ENCODE measurements around the gene HOXA6.

DNA sequence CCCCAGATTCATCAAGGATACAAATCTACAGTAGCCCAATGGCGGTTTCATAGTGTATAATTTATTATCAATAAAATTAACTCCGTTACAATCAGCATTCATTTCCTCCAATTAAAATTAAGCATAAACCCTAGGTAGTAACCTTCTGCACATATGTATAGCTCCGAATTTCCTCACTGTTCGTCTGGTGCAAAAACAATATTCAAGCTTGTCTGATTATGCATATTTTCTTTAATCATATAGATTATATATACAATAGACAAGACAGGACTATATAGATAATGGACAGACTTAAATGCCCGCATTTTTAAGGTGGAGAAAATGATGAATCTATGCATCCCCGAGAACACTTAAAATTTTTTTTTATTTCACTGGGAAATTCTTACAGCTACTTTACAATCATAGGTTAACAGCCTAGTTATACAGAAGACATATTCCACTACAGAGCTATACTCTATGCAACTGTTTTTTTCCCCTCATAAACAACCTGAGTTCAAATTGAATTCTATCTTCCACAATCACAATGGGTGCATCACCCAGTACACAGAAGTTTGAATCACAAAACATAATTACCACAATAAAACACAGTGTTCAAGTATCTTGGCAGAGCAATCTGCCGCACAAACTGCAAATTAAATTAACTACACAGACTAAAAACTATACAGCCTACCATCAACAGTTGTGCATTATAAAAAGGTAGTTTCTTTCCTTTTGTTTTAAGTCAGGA, 15.2 kb upstream of the HOXA6 start:
- TF ChIP-seq SIN3A (IDR thresholded peaks at IDR 0.05; ENCODE audit: low read depth) (no peak), POLR2A (IDR thresholded peaks at IDR 0.05; ENCODE audit: borderline replicate concordance, extremely low read depth, insufficient read depth, insufficient read length) (no peak), CEBPB (IDR thresholded peaks at IDR 0.05; ENCODE audit: low read depth) (no peak), ZNF274 (IDR thresholded peaks at IDR 0.05; ENCODE audit: low read depth, low read length) (no peak), TCF7L2 (IDR thresholded peaks at IDR 0.05; ENCODE audit: borderline replicate concordance, extremely low read depth, insufficient read depth, insufficient read length) (no peak), SP1 (IDR thresholded peaks at IDR 0.05; ENCODE audit: low read depth) (no peak), JUND (IDR thresholded peaks at IDR 0.05) (no peak)
- TF ChIP-seq, protein P1, sequence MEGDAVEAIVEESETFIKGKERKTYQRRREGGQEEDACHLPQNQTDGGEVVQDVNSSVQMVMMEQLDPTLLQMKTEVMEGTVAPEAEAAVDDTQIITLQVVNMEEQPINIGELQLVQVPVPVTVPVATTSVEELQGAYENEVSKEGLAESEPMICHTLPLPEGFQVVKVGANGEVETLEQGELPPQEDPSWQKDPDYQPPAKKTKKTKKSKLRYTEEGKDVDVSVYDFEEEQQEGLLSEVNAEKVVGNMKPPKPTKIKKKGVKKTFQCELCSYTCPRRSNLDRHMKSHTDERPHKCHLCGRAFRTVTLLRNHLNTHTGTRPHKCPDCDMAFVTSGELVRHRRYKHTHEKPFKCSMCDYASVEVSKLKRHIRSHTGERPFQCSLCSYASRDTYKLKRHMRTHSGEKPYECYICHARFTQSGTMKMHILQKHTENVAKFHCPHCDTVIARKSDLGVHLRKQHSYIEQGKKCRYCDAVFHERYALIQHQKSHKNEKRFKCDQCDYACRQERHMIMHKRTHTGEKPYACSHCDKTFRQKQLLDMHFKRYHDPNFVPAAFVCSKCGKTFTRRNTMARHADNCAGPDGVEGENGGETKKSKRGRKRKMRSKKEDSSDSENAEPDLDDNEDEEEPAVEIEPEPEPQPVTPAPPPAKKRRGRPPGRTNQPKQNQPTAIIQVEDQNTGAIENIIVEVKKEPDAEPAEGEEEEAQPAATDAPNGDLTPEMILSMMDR (IDR thresholded peaks at IDR 0.05 in 2 of 3, conservative IDR thresholded peaks at IDR 0.05 in 1 of 3; ENCODE audit: borderline replicate concordance in 1 of 3, insufficient read depth in 1 of 3, low read depth in 2 of 3, low read length in 2 of 3): no peak
- TF ChIP-seq, protein P2, sequence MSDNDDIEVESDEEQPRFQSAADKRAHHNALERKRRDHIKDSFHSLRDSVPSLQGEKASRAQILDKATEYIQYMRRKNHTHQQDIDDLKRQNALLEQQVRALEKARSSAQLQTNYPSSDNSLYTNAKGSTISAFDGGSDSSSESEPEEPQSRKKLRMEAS (IDR thresholded peaks at IDR 0.05): no peak
- TF ChIP-seq, protein P3, sequence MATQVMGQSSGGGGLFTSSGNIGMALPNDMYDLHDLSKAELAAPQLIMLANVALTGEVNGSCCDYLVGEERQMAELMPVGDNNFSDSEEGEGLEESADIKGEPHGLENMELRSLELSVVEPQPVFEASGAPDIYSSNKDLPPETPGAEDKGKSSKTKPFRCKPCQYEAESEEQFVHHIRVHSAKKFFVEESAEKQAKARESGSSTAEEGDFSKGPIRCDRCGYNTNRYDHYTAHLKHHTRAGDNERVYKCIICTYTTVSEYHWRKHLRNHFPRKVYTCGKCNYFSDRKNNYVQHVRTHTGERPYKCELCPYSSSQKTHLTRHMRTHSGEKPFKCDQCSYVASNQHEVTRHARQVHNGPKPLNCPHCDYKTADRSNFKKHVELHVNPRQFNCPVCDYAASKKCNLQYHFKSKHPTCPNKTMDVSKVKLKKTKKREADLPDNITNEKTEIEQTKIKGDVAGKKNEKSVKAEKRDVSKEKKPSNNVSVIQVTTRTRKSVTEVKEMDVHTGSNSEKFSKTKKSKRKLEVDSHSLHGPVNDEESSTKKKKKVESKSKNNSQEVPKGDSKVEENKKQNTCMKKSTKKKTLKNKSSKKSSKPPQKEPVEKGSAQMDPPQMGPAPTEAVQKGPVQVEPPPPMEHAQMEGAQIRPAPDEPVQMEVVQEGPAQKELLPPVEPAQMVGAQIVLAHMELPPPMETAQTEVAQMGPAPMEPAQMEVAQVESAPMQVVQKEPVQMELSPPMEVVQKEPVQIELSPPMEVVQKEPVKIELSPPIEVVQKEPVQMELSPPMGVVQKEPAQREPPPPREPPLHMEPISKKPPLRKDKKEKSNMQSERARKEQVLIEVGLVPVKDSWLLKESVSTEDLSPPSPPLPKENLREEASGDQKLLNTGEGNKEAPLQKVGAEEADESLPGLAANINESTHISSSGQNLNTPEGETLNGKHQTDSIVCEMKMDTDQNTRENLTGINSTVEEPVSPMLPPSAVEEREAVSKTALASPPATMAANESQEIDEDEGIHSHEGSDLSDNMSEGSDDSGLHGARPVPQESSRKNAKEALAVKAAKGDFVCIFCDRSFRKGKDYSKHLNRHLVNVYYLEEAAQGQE (IDR thresholded peaks at IDR 0.05; ENCODE audit: low read depth): no peak

Measured in HCT116 (cell line).